Amniotic epithelial cell (primary cell): ENCODE results near the gene RUFY3.
"Not testable (repeated sequence)": the region's sequence is repeated elsewhere in the genome, so short reads cannot be mapped to it uniquely, and the experiment has no call there.

ENCODE experiments used
- DNase-seq: peaks from one replicate; pipeline ENCODE4 v3.0.0-alpha.2; 2010; ENCODE audit warnings: low read depth

Gene RUFY3, protein sequence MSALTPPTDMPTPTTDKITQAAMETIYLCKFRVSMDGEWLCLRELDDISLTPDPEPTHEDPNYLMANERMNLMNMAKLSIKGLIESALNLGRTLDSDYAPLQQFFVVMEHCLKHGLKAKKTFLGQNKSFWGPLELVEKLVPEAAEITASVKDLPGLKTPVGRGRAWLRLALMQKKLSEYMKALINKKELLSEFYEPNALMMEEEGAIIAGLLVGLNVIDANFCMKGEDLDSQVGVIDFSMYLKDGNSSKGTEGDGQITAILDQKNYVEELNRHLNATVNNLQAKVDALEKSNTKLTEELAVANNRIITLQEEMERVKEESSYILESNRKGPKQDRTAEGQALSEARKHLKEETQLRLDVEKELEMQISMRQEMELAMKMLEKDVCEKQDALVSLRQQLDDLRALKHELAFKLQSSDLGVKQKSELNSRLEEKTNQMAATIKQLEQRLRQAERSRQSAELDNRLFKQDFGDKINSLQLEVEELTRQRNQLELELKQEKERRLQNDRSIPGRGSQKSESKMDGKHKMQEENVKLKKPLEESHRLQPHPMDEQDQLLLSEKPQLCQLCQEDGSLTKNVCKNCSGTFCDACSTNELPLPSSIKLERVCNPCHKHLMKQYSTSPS

DNA sequence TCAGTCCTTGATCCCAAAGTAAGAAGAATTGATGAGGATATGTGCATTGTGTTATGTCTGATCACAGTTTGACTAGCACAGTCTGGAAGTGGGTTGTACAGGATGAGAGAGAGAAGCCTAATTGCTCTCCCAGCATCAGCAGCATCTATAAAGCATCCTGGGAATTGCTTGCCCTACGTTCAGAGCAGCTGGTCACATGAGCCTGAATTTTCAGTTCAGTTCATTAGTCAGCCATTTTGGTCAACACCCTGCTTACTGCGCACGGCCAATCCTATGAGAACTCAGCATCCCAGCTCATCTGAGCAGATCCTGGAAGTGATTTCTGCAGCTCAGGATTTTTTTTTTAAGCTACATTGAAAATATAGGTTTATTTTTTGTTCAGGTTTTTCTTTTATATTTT lies at the start of gene RUFY3:
Gene RUFY3, plus strand, starts transcription at position 218 of the 400 bp plus-strand sequence. CDS start 610 bp downstream, outside the sequence.
- peak; percentile 90 for DNase-seq

DNA sequence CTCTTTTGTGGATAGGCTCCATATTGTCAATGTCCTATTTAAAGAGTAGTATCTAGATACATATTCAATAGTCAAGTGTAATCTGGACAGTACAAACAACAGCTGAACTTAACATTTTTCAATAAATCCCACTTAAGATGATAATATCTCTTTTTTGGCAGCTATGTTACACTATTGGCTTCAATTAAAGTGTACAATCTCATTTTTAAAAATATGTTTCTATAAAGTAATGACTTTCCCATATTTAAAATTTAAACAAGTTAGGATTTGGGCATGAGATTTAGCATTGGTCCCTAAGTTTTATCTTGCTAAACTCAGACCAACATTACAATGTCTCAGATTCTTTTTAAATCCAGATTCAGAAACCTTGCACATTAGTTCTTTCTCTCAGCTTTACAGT lies 47.6 kb upstream of the RUFY3 start:
- DNase-seq: no peak

DNA sequence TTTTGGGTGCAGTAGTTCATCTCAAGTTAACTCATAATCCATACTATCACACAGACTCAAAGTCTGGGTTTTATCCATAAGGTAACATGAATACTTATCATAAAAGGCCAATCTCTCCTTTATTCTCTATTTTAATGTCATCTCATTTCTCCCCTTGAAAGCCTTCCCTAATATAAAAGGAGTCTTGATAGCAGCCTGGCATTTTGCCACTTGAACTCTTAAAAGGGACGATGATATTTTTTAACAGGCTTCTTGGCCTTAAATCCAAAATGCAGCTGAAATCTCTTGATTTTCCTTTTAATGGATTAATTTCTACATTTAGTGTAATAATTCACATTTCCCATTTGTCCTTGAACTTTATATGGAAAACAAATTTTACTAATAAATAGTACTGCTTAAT lies 47.0 kb upstream of the RUFY3 start:
- DNase-seq: no peak

DNA sequence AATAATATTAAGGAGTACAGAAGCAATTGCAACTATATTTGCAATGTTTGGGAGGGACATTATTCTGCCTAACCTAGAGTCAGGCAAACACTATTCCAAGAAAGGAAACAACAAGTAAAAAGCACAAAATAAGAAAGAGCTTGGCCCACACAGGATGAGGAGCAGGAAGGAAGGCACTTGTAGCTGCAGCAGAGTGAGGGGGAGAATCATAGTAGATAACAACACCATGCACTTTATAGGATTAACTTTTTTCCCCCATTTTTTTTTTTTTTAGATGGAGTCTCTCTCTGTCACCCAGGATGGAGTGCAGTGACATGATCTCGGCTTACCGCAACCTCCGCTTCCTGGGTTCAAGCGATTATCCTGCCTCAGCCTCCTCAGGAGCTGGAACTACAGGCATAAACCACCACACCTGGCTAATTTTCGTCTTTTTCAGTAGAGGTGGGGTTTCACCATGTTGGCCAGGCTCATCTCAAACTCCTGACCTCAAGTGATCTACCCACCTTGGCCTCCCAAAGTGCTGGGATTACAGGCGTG lies 45.1 kb upstream of the RUFY3 start:
- DNase-seq: no peak

DNA sequence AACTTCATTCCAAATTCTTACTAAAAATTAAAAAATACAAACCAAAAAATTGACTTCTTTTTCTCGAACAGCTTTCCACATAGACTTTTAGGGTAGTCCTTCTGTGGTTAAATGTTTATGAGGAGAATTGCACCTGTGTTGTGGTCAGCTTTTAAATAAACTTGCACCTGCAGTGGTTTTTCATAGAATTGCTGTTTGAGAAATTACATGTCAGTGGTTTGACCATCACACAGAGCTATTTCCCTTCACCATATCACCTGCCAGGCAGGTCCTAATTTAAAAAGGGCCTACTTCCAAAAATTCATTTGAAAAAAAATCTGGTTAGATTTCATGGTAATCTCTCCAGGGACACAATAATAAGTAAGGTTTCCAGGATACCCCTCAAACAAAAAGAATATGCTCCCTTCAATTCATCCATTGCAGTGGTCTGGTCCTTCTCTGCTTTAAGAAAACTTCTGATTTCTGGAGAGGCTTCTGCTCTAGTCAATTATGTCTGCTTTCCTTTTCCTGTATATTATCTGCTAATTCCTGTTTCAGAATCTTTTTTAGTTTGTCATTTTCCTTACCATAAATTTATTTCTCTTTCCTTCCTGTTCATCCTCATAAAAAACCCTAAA lies 43.3 kb upstream of the RUFY3 start:
- DNase-seq: no peak

DNA sequence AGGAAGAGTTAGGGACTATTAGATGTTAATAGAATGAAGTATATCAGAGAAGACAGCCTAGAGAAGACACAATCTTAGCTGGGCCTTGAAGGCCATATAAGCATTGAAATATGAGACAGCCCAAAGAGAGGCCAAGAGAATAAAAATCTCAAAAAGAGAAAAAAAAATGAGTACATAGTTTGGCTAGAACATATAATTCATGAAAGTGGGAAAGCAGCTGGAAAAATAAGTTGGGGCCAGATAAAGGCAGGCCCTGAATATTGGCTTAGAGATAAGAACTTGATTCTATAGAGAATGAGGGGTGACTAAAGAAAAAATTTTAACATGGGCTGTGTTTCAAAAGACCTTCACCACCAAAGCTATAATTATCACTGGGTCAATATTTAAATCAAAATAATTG lies 40.8 kb upstream of the RUFY3 start:
- DNase-seq: no peak

DNA sequence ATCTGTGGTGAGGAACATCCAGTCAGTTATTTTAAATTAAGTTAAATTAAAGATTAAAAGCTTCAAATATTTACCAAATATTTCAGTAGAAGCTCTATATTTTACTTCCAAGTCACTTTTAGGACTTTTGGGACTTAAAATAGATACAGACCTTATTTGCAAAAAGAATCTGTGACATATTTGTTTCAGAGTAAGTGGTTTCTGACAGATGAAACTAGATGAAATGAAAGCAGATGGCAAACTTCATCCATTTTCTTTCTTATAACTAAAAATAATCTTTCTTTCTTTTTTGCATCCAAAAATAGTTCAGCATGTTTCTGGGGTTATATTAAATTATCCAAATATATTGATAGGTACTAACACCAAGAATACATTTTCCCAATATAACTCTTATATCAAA lies 40.1 kb upstream of the RUFY3 start:
- DNase-seq: no peak

DNA sequence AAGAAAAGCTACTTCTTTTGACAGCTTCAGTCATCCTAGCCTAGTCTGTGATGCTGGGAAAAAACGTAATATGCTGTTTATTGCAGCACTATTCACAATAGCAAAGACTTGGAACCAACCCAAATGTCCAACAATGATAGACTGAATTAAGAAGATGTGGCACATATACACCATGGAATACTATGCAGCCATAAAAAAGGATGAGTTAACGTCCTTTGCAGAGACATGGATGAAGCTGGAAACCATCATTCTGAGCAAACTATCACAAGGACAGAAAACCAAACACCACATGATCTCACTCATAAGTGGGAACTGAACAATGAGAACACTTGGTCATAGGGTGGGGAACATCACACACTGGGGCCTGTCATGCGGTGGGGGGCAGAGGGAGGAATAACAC lies 39.6 kb upstream of the RUFY3 start:
- DNase-seq: not testable (repeated sequence)

DNA sequence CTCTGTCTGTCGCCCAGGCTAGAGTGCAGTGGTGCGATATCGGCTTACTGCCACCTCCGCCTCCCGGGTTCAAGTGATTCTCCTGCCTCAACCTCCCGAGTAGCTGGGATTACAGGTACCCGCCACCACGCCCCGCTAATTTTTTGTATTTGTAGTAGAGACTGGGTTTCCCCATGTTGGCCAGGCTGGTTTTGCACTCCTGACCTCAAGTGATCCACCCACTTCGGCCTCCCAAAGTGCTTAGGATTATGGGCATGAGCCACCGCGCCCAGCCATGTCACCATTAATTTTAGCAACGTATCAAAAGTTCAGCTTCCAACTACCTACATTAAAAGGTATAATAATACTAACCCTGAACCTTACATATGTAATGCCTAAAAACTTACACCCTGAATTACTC lies 34.4 kb upstream of the RUFY3 start:
- no peak for DNase-seq

DNA sequence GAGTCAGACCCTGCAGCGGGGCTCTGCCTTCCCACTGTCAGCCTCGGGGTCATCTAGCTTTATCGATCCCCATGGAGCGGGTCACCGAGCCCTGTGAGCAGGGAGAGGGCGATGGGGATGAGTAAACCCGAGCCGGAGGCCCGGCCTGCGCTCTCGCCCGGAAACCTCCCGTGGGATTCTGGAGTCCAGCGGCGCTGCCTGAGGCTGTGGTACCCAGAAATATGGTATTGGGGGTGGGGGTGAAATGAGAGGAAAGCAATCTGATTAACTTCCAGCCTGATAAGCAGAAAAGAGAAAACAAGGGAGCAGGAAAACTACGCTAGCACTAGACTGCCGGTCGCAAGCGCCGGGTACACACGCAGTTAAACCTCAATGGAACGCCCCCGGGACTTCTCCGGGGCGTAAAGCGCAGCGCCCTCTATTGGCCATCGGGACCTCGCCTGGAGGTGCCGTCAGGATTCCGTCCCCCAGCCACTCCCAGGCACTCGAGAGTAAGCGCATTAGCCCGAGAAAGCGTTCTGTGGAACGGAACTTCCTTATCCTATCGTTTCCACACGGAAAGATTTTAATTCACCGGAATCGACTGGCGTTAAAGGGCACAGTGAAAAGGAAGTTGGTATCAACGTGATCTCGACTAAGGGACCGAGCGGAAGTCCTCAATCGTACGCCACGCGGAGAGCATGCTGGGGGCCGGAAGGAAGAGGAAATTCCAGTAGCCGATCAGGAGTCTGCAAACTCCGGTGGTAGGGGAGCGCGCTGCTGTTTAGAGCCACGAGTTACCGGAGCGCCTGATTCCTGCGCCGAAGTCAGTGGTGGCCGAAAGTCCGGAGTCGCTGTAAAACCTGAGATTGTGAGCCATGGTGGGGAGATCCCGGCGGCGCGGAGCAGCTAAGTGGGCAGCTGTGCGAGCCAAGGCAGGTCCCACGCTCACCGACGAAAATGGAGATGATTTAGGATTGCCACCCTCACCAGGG lies 33.7 kb upstream of the RUFY3 start, which contains the start of gene UTP3:
Gene UTP3, plus strand, starts transcription at position 712 of the 974 bp plus-strand sequence. Its CDS starts 146 bp downstream, at position 858.
- peak; percentile 100 for DNase-seq

DNA sequence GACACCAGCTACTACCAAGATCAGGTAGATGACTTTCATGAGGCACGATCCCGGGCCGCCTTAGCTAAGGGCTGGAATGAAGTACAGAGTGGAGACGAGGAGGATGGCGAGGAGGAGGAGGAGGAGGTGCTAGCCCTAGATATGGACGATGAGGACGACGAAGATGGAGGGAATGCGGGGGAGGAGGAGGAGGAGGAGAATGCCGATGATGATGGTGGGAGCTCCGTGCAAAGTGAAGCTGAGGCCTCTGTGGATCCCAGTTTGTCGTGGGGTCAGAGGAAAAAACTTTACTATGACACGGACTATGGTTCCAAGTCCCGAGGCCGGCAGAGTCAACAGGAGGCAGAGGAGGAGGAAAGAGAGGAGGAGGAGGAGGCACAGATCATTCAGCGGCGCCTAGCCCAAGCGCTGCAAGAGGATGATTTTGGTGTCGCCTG lies 33.0 kb upstream of the RUFY3 start:
- DNase-seq: peak; percentile 41

DNA sequence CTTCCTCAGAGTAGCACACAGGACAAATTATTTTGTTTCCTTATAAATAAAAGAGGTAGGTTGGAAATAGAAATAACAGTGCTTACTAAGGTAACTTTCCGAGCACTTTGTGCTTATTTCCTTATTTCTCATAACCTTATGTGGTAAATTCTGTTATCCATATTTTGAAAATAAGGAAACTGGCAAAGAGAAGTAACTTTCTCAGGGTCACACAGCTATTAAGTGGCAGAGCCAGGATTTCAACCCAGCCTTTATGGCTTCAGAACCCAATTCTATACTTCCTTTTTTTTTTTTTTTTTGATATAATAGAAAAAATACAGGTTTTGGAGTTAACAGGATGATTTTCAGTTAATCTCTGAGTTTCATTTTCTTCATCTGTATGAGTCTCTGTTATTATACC lies 30.1 kb upstream of the RUFY3 start:
- DNase-seq: no peak

DNA sequence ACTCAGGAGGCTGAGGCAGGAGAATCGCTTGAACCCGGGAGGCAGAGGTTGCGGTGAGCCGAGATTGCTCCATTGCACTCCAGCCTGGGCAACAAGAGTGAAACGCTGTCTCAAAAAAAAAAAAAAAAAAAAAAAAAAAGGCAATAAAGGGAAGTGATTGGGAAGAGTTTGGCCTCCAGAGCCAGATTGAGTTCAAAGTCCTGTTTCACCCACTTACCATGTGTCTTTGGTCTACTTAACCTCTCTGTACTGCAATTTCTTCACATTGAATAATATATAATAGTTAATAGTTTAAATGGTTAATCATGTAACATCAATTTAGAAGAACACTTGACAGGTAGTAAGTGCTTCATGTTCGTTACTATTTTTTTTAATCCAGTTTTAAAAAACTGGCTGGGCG lies 27.1 kb upstream of the RUFY3 start:
- DNase-seq: not testable (repeated sequence)

DNA sequence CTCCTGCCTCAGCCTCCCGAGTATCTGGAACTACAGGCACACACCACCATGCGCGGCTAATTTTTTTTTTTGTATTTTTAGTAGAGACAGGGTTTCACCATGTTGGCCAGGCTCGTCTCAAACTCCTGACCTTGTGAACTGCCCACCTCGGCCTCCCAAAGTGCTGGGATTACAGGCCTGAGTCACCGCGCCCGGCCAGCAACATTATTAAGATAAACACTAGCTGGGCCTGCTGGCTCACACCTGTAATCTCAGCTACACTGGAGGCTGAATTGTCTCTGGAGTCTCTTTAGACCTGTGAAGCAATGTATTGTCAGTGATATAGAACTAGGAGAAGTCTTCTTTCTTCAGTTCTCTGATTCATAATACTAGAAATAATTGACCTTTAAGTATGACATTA lies 23.3 kb upstream of the RUFY3 start:
- DNase-seq: peak; percentile 56

DNA sequence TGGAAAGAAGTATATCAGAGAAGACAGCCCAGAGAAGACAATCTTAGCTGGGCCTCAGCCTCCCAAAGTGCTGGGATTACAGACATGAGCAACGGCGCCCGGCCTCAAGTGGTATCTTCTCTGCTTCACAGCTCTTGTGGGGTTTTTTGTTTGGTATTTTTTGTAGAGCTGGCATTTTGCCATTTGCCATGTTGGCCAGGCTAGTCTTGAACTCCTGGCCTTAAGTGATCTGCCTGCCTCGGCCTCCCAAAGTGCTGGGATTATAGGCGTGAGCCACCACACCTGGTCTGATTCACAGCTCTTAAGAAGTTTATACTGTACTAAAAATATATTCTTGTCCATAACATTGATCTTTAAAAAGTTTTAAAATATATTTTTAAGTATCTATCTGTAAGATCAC lies 21.1 kb upstream of the RUFY3 start:
- no peak for DNase-seq

DNA sequence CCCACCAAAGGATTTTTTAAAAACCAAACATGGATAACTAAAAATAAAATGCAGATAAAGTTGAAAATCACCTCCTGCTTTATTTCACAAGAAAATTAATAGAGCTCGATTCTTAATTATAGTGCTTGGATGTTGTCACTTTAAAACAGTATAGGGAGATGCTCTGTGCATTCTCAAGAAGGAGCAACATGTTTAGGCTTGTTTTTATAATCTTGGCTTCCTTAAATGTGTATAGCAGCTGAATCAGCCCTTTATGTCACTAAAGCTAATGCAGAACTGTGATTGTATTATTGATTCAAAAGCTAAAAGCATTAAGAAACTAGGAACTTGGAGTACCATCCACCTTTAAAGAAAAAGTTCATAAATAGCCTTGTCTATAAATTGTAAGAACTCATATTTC lies 20.5 kb upstream of the RUFY3 start:
- no peak for DNase-seq

DNA sequence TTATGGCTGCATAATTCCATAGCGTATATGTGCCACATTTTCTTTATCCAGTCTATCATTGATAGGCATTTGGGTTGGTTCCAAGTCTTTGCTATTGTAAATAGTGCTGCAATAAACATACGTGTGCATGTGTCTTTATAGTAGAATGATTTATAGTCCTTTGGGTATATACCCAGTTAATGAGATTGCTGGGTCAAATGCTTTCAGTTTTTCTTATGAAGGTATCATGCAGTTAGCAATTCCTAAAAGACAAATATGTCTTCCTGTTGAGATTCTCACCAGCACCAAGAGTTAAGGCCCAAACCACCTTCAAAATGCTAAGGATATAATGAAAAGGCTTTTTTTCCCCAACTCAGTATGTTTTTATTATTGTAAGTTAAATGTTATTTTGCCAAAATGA lies 19.2 kb upstream of the RUFY3 start:
- DNase-seq: not testable (repeated sequence)

DNA sequence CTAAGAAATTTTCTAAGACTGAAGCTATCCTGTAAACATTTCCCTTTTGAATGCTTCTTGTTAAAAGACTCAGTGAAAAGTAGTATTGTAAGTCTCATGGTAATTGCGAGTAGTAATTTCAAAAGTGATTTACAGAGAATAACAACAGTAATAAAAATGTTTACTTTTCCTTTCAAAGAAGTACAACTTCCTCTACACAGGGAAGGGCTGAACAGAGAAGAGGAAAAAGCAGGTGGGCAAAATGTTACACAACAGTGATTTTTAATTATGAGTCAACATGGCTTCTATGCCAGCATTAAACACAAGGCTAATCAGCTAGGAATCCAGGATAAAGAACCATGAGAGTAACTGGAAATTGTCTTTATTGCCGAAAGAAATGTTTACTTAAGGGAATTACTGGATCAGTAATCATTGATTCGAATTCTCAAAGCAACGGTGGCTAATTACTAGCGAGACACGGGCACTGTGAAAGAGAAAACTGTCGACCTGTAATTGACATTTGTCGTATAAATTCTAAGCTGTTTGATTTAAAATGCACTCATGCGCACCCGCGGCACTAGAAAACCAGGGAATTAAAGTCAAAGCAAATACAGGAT lies 18.0 kb upstream of the RUFY3 start:
- DNase-seq: peak; percentile 66

DNA sequence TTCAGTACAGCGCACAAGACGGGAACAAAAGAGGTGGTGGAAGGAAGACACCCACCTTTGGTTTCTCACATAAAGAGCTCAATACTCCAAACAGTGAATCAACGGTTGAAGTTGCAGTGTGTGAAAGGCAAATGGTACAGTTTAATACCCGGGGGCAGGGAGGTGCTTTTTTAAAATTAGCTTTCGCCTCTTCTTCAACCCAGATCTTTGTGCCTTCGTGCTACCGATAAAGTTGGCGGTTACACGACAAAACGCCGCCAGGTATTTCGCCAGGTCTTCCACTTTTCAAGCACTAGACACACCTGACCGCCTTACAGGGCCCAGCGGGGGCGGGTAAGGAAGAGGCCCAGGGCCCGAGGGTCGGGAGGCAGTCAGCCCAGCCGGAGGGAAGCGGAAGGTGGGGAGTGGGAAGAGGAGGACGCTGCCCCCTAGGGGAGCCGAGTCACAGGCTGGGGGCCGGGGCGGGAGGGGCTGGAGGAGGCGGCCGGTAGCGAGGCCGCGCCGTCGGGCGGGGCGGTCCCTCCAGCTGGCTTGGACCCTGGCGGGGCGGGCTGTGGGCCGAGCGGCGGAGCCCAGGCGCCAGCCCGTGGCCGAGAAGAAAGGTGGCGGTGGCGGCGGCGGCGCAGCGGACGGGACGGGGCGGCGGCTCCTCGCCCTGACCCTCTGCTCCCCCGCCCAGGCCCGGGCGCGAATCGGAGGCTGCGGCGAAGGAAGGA lies 17.4 kb upstream of the RUFY3 start:
- DNase-seq: peak; percentile 56

DNA sequence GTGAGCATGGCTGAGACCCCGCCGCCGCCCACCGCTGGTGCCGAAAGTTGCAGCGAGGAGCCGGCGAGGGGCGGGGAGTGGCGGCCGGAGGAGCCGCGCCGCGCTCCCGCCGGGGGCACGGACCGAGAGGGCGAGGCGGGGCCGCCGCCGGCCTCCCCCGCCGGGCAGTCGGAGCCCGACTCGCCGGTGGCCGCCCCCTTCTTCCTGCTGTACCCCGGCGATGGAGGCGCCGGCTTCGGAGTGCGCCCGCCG lies 16.9 kb upstream of the RUFY3 start:
- DNase-seq: no peak
